Cardiac atrium fibroblast (primary cell): ENCODE measurements around the gene SPZ1. TPM values are rescaled to one million over a fixed set of nuclear protein-coding genes. Genes with fewer than 3 reads are reported as not detected.

Experiments used
- total RNA-seq: library from RNA; depleted of rRNA; stranded (reverse); fragments of >200 nt; gene quantifications from 2 replicates; pipeline ENCODE4 v1.2.3, GENCODE V29; 2015

Gene SPZ1
- total RNA-seq: not detected in 2 replicates

GRCh38 chr5:80319702-80320101, at the start of gene SPZ1:
TSS of gene SPZ1 (plus strand) at chr5:80320002. CDS start at chr5:80320216, 214 bp downstream.

Other genes starting within 250 kb of the SPZ1 start
- gene SERINC5, start 64.0 kb upstream of the SPZ1 start, total RNA-seq: 4.9 and 7.8 TPM in 2 replicates
- 11.9 and 17.8 TPM in 2 replicates for gene ZFYVE16, start 88.1 kb downstream of the SPZ1 start, total RNA-seq
- 5.4 and 5.7 TPM in 2 replicates for gene FAM151B, start 168.1 kb downstream of the SPZ1 start, total RNA-seq